Myocyte (in vitro differentiated cells): ENCODE results near the gene PLXNC1. TPM values are rescaled to one million over a fixed set of nuclear protein-coding genes. Genes with fewer than 3 reads are reported as not detected.

ENCODE experiments used
- DNase-seq: peaks from one replicate; pipeline ENCODE4 v3.0.0-alpha.2; 2012; ENCODE audit warnings: low read depth
- polyA plus RNA-seq: library from polyadenylated mRNA; unstranded; fragments of >200 nt; gene quantifications from one replicate; pipeline ENCODE4 v1.2.1, GENCODE V29; 2012; ENCODE audit warnings: missing spikeins
- total RNA-seq: library from RNA; depleted of rRNA; stranded (reverse); fragments of >200 nt; gene quantifications from 2 replicates; pipeline ENCODE4 v1.2.3, GENCODE V29; 2014

Gene PLXNC1
- 0.37 and 1.2 TPM in 2 replicates for total RNA-seq
- 0.25 TPM for polyA plus RNA-seq

- no peak for DNase-seq
Observed at GRCh38 chr12:94147991-94148738, at the start of gene PLXNC1. Gene PLXNC1, plus strand, starts transcription at chr12:94148577. Its CDS starts 395 bp downstream, at chr12:94148972.

GRCh38 chr12:94099191-94099590, 49.2 kb upstream of the PLXNC1 start:
- no peak for DNase-seq

GRCh38 chr12:94099632-94100031, 48.7 kb upstream of the PLXNC1 start:
- DNase-seq: peak; percentile 86

- peak; percentile 26 for DNase-seq
Observed at GRCh38 chr12:94100211-94100627, 48.2 kb upstream of the PLXNC1 start.

GRCh38 chr12:94100990-94101737, 47.2 kb upstream of the PLXNC1 start:
- peak; percentile 71 for DNase-seq

GRCh38 chr12:94101738-94102660, 46.4 kb upstream of the PLXNC1 start:
- peak; percentile 89 for DNase-seq

GRCh38 chr12:94103986-94104385, 44.4 kb upstream of the PLXNC1 start:
- no peak for DNase-seq

- DNase-seq: no peak
Observed at GRCh38 chr12:94107910-94108309, 40.5 kb upstream of the PLXNC1 start.

- DNase-seq: peak; percentile 45
Observed at GRCh38 chr12:94109160-94109559, 39.2 kb upstream of the PLXNC1 start.

- no peak for DNase-seq
Observed at GRCh38 chr12:94110258-94110657, 38.1 kb upstream of the PLXNC1 start.

GRCh38 chr12:94111302-94111701, 37.1 kb upstream of the PLXNC1 start:
- no peak for DNase-seq

- no peak for DNase-seq
Observed at GRCh38 chr12:94112121-94112520, 36.3 kb upstream of the PLXNC1 start.

- DNase-seq: no peak
Observed at GRCh38 chr12:94114166-94114565, 34.2 kb upstream of the PLXNC1 start.

- DNase-seq: no peak
Observed at GRCh38 chr12:94116191-94116590, 32.2 kb upstream of the PLXNC1 start.

GRCh38 chr12:94121886-94122285, 26.5 kb upstream of the PLXNC1 start:
- DNase-seq: no peak

- no peak for DNase-seq
Observed at GRCh38 chr12:94122591-94122990, 25.8 kb upstream of the PLXNC1 start.

GRCh38 chr12:94123127-94123526, 25.2 kb upstream of the PLXNC1 start:
- DNase-seq: peak; percentile 18

- DNase-seq: no peak
Observed at GRCh38 chr12:94126067-94126466, 22.3 kb upstream of the PLXNC1 start.

- DNase-seq: no peak
Observed at GRCh38 chr12:94127239-94128131, 20.9 kb upstream of the PLXNC1 start.

GRCh38 chr12:94128280-94128679, 20.1 kb upstream of the PLXNC1 start:
- no peak for DNase-seq
